ENCODE results near the gene SLC25A31. TPM values are rescaled to one million over a fixed set of nuclear protein-coding genes. Genes with fewer than 3 reads are reported as not detected.
A peak's percentile ranks its signal among the peaks of the same experiment; 100 is the strongest.

Gene SLC25A31
- total and polyA plus RNA-seq, 7 donors, result 0.05 TPM; not detected in 6

GRCh38 chr4:127777487-127777886 lies 47.3 kb downstream of the SLC25A31 start:
- no peak for ATAC-seq
- no peak for TF ChIP-seq CTCF (IDR thresholded peaks at IDR 0.05)

GRCh38 chr4:127778102-127778501 lies 47.9 kb downstream of the SLC25A31 start:
- no peak for DNase-seq
- Histone ChIP-seq H3K4me1 (no peaks in the 10 kb centered on the region), H3K27ac (no peak overlapping the region), H3K36me3 (ENCODE audit: insufficient read depth in 1 of 2, low read depth in 1 of 2) (no peaks in the 10 kb centered on the region), H3K4me3 (no peak overlapping the region), H3K27me3 (ENCODE audit: insufficient read depth in 3 of 3, low read length in 2 of 3) (peaks cover 0 to 7% (median 0%) of the 10 kb centered on the region in 3 donors), H3K9me3 (no peaks in the 10 kb centered on the region)
- no peak for TF ChIP-seq CTCF (IDR thresholded peaks at IDR 0.05)
- WGBS, 3 donors, result 27 to 42% (median 39%) methylated on average over 2 of the region's 2 CpGs
- ATAC-seq, result no peak
- intact Hi-C loops (cut with DNase I), result no loop called here

More at GRCh38 chr4:127777487-127777886, 47.3 kb downstream of the SLC25A31 start:
- Histone ChIP-seq H3K4me1 (no peaks in the 10 kb centered on the region), H3K9me3 (no peaks in the 10 kb centered on the region), H3K27ac (no peak overlapping the region), H3K27me3 (ENCODE audit: insufficient read depth in 3 of 3, low read length in 2 of 3) (peaks cover 0 to 7% (median 0%) of the 10 kb centered on the region in 3 donors), H3K4me3 (no peak overlapping the region), H3K36me3 (ENCODE audit: insufficient read depth in 1 of 2, low read depth in 1 of 2) (no peaks in the 10 kb centered on the region)
- DNase-seq, result no peak
- WGBS, 3 donors, result 69 to 84% (median 73%) methylated on average over 3 of the region's 3 CpGs
- intact Hi-C loops (cut with DNase I), result no loop called here

- Histone ChIP-seq H3K36me3 (ENCODE audit: insufficient read depth in 1 of 2, low read depth in 1 of 2) (no peaks in the 10 kb centered on the region), H3K4me1 (no peaks in the 10 kb centered on the region), H3K27ac (no peak overlapping the region), H3K9me3 (no peaks in the 10 kb centered on the region), H3K4me3 (no peak overlapping the region), H3K27me3 (ENCODE audit: insufficient read depth in 3 of 3, low read length in 2 of 3) (peaks cover 0 to 2% (median 0%) of the 10 kb centered on the region in 3 donors)
- intact Hi-C loops (cut with DNase I), result loop anchor here (5.0 to 10.0 kb wide), 3 partner anchors 94 to 282 kb away; partner anchors contain the start of genes ABHD18 (in 2 of the 2), MFSD8 (in 2 of the 2) and LARP1B (in 1 of the 2)
- ATAC-seq, result no peak
- no peak for TF ChIP-seq CTCF (IDR thresholded peaks at IDR 0.05)
- 96 to 98% (median 97%) methylated on average over 12 of the region's 12 CpGs for WGBS, 3 donors
- DNase-seq, result no peak
Observed at GRCh38 chr4:127780598-127780997, 50.4 kb downstream of the SLC25A31 start.

- H3K9me3 ChIP-seq, result no peaks in the 10 kb centered on the region
- intact Hi-C loops (cut with DNase I), result loop anchor here (5.0 to 10.0 kb wide), 3 partner anchors 93 to 281 kb away; partner anchors contain the start of genes ABHD18 (in 2 of the 2), MFSD8 (in 2 of the 2) and LARP1B (in 1 of the 2)
- DNase-seq (peak; percentile 65 to 70), ATAC-seq (peak; percentile 34 to 63 (median 57))
- H3K4me1 ChIP-seq, result no peaks in the 10 kb centered on the region
- H3K36me3 ChIP-seq (ENCODE audit: insufficient read depth in 1 of 2, low read depth in 1 of 2), result no peaks in the 10 kb centered on the region
- TF ChIP-seq CTCF (IDR thresholded peaks at IDR 0.05), result no peak
- WGBS, 3 donors, result 11 to 14% (median 13%) methylated on average over 41 to 43 of the region's 43 CpGs
- peak overlapping the region; percentile 85 for H3K4me3 ChIP-seq
- peak overlapping the region; percentile 72 for H3K27ac ChIP-seq
- H3K27me3 ChIP-seq (ENCODE audit: insufficient read depth in 3 of 3, low read length in 2 of 3), result no peaks in the 10 kb centered on the region
Observed at GRCh38 chr4:127781300-127782024, 51.3 kb downstream of the SLC25A31 start.

All from psoas muscle (tissue), 8 donors.